Measurements from ENCODE around the gene CDH3.

The CDH3 gene

GRCh38 chr16:68732042-68732680 is 87.1 kb downstream of the CDH3 start:
- H3K36me3 ChIP-seq (ENCODE audit: control insufficient read depth, insufficient read depth, low read length), result no peaks in the 10 kb centered on the region
- no peak overlapping the region for H3K4me3 ChIP-seq (ENCODE audit: low read depth, low read length)
- no peaks in the 10 kb centered on the region for H3K9me3 ChIP-seq (ENCODE audit: control insufficient read depth, insufficient read depth, low read length)
- H3K27me3 ChIP-seq (ENCODE audit: control insufficient read depth, insufficient read depth, low read length), result no peaks in the 10 kb centered on the region
- peaks cover 13% of the 10 kb centered on the region for H3K4me1 ChIP-seq (ENCODE audit: control insufficient read depth, insufficient read depth, low read length)
- H3K9ac ChIP-seq (ENCODE audit: low read depth, low read length), result peak overlapping the region; percentile 14

GRCh38 chr16:68732741-68733399 is 87.8 kb downstream of the CDH3 start:
- H3K9me3 ChIP-seq (ENCODE audit: control insufficient read depth, insufficient read depth, low read length), result no peaks in the 10 kb centered on the region
- H3K4me3 ChIP-seq (ENCODE audit: low read depth, low read length), result no peak overlapping the region
- H3K4me1 ChIP-seq (ENCODE audit: control insufficient read depth, insufficient read depth, low read length), result peaks cover 13% of the 10 kb centered on the region
- H3K36me3 ChIP-seq (ENCODE audit: control insufficient read depth, insufficient read depth, low read length), result no peaks in the 10 kb centered on the region
- H3K9ac ChIP-seq (ENCODE audit: low read depth, low read length), result no peak overlapping the region
- H3K27me3 ChIP-seq (ENCODE audit: control insufficient read depth, insufficient read depth, low read length), result no peaks in the 10 kb centered on the region

- no peaks in the 10 kb centered on the region for H3K27me3 ChIP-seq (ENCODE audit: control insufficient read depth, insufficient read depth, low read length)
- no peak overlapping the region for H3K9ac ChIP-seq (ENCODE audit: low read depth, low read length)
- H3K9me3 ChIP-seq (ENCODE audit: control insufficient read depth, insufficient read depth, low read length), result no peaks in the 10 kb centered on the region
- no peaks in the 10 kb centered on the region for H3K36me3 ChIP-seq (ENCODE audit: control insufficient read depth, insufficient read depth, low read length)
- H3K4me1 ChIP-seq (ENCODE audit: control insufficient read depth, insufficient read depth, low read length), result peaks cover 13% of the 10 kb centered on the region
- H3K4me3 ChIP-seq (ENCODE audit: low read depth, low read length), result no peak overlapping the region
Observed at GRCh38 chr16:68733570-68733969, 88.5 kb downstream of the CDH3 start.

- no peaks in the 10 kb centered on the region for H3K27me3 ChIP-seq (ENCODE audit: control insufficient read depth, insufficient read depth, low read length)
Observed at GRCh38 chr16:68734782-68735181, 89.7 kb downstream of the CDH3 start.

GRCh38 chr16:68736561-68736960 is 91.5 kb downstream of the CDH3 start:
- peaks cover 20% of the 10 kb centered on the region for H3K4me1 ChIP-seq (ENCODE audit: control insufficient read depth, insufficient read depth, low read length)
- no peak overlapping the region for H3K4me3 ChIP-seq (ENCODE audit: low read depth, low read length)

More at GRCh38 chr16:68734782-68735181, 89.7 kb downstream of the CDH3 start:
- H3K9me3 ChIP-seq (ENCODE audit: control insufficient read depth, insufficient read depth, low read length), result no peaks in the 10 kb centered on the region
- H3K4me3 ChIP-seq (ENCODE audit: low read depth, low read length), result no peak overlapping the region
- no peaks in the 10 kb centered on the region for H3K36me3 ChIP-seq (ENCODE audit: control insufficient read depth, insufficient read depth, low read length)
- H3K4me1 ChIP-seq (ENCODE audit: control insufficient read depth, insufficient read depth, low read length), result peaks cover 13% of the 10 kb centered on the region
- H3K9ac ChIP-seq (ENCODE audit: low read depth, low read length), result no peak overlapping the region

GRCh38 chr16:68737046-68737729 is 92.1 kb downstream of the CDH3 start, which contains the start of gene CDH1:
TSS of gene CDH1 (plus strand) at chr16:68737292. CDS start at chr16:68737416, 124 bp downstream.
- peak within 1 kb of the TSS; percentile 65 for H3K9ac ChIP-seq (ENCODE audit: low read depth, low read length)

More at GRCh38 chr16:68736561-68736960, 91.5 kb downstream of the CDH3 start:
- Histone ChIP-seq H3K27me3 (ENCODE audit: control insufficient read depth, insufficient read depth, low read length) (no peaks in the 10 kb centered on the region), H3K9ac (ENCODE audit: low read depth, low read length) (no peak overlapping the region), H3K36me3 (ENCODE audit: control insufficient read depth, insufficient read depth, low read length) (peaks cover 9% of the 10 kb centered on the region), H3K9me3 (ENCODE audit: control insufficient read depth, insufficient read depth, low read length) (no peaks in the 10 kb centered on the region)

GRCh38 chr16:68737730-68738629 is 92.9 kb downstream of the CDH3 start:
- Histone ChIP-seq H3K27me3 (ENCODE audit: control insufficient read depth, insufficient read depth, low read length) (no peaks in the 10 kb centered on the region), H3K36me3 (ENCODE audit: control insufficient read depth, insufficient read depth, low read length) (peaks cover 11% of the 10 kb centered on the region), H3K4me3 (ENCODE audit: low read depth, low read length) (peak overlapping the region; percentile 88), H3K9me3 (ENCODE audit: control insufficient read depth, insufficient read depth, low read length) (no peaks in the 10 kb centered on the region), H3K9ac (ENCODE audit: low read depth, low read length) (peak overlapping the region; percentile 65), H3K4me1 (ENCODE audit: control insufficient read depth, insufficient read depth, low read length) (peaks cover 15% of the 10 kb centered on the region)

More at GRCh38 chr16:68737046-68737729, 92.1 kb downstream of the CDH3 start, which contains the start of gene CDH1:
- Histone ChIP-seq H3K4me3 (ENCODE audit: low read depth, low read length) (peak within 1 kb of the TSS; percentile 88), H3K9me3 (ENCODE audit: control insufficient read depth, insufficient read depth, low read length) (no peaks in the 10 kb centered on the region), H3K4me1 (ENCODE audit: control insufficient read depth, insufficient read depth, low read length) (peaks cover 18% of the 10 kb centered on the region), H3K36me3 (ENCODE audit: control insufficient read depth, insufficient read depth, low read length) (peaks cover 11% of the 10 kb centered on the region), H3K27me3 (ENCODE audit: control insufficient read depth, insufficient read depth, low read length) (no peaks in the 10 kb centered on the region)

- Histone ChIP-seq H3K27me3 (ENCODE audit: control insufficient read depth, insufficient read depth, low read length) (no peaks in the 10 kb centered on the region), H3K9ac (ENCODE audit: low read depth, low read length) (no peak overlapping the region), H3K36me3 (ENCODE audit: control insufficient read depth, insufficient read depth, low read length) (peaks cover 11% of the 10 kb centered on the region), H3K4me3 (ENCODE audit: low read depth, low read length) (no peak overlapping the region), H3K4me1 (ENCODE audit: control insufficient read depth, insufficient read depth, low read length) (peaks cover 22% of the 10 kb centered on the region), H3K9me3 (ENCODE audit: control insufficient read depth, insufficient read depth, low read length) (no peaks in the 10 kb centered on the region)
Observed at GRCh38 chr16:68739964-68740627, 95.0 kb downstream of the CDH3 start.

GRCh38 chr16:68740628-68741346 is 95.7 kb downstream of the CDH3 start:
- no peak overlapping the region for H3K4me3 ChIP-seq (ENCODE audit: low read depth, low read length)
- H3K27me3 ChIP-seq (ENCODE audit: control insufficient read depth, insufficient read depth, low read length), result no peaks in the 10 kb centered on the region
- H3K9me3 ChIP-seq (ENCODE audit: control insufficient read depth, insufficient read depth, low read length), result no peaks in the 10 kb centered on the region
- peaks cover 11% of the 10 kb centered on the region for H3K36me3 ChIP-seq (ENCODE audit: control insufficient read depth, insufficient read depth, low read length)
- peaks cover 22% of the 10 kb centered on the region for H3K4me1 ChIP-seq (ENCODE audit: control insufficient read depth, insufficient read depth, low read length)
- H3K9ac ChIP-seq (ENCODE audit: low read depth, low read length), result no peak overlapping the region

- H3K4me1 ChIP-seq (ENCODE audit: control insufficient read depth, insufficient read depth, low read length), result peaks cover 22% of the 10 kb centered on the region
- H3K9ac ChIP-seq (ENCODE audit: low read depth, low read length), result no peak overlapping the region
- no peaks in the 10 kb centered on the region for H3K27me3 ChIP-seq (ENCODE audit: control insufficient read depth, insufficient read depth, low read length)
- no peak overlapping the region for H3K4me3 ChIP-seq (ENCODE audit: low read depth, low read length)
- peaks cover 16% of the 10 kb centered on the region for H3K36me3 ChIP-seq (ENCODE audit: control insufficient read depth, insufficient read depth, low read length)
- no peaks in the 10 kb centered on the region for H3K9me3 ChIP-seq (ENCODE audit: control insufficient read depth, insufficient read depth, low read length)
Observed at GRCh38 chr16:68743664-68744063, 98.6 kb downstream of the CDH3 start.
